ENCODE measurements around the gene ZNF474. TPM values are rescaled to one million over a fixed set of nuclear protein-coding genes. Genes with fewer than 3 reads are reported as not detected.

The ZNF474 gene
- total and polyA plus RNA-seq, 2 of the 8 experiments (the other 6 are each of a cell fraction or from before 2014, with no cell fraction given), result not detected

GRCh38 chr5:122089096-122090013, 40.0 kb upstream of the ZNF474 start (continued):
- no peak for TF ChIP-seq SP2 (IDR thresholded peaks at IDR 0.05; ENCODE audit: low read length)
- TF ChIP-seq SUZ12 (IDR thresholded peaks at IDR 0.05; ENCODE audit: low read length), result no peak
- TF ChIP-seq SIX5 (IDR thresholded peaks at IDR 0.05; ENCODE audit: low read depth, low read length), result no peak
- no peak for TF ChIP-seq POU5F1 (IDR thresholded peaks at IDR 0.05; ENCODE audit: low read depth, low read length)
- no peak for TF ChIP-seq CTCF (IDR thresholded peaks at IDR 0.05; ENCODE audit: control extremely low read depth in 1 of 3, insufficient read depth in 1 of 3, low read depth in 1 of 3, low read length in 3 of 3)
- no peak for TF ChIP-seq ATF3 (IDR thresholded peaks at IDR 0.05; ENCODE audit: insufficient read depth, low read depth, low read length)
- no peak for TF ChIP-seq TBP (IDR thresholded peaks at IDR 0.05; ENCODE audit: low read depth, low read length)
- TF ChIP-seq SP1 (IDR thresholded peaks at IDR 0.05; ENCODE audit: low read depth, low read length), result no peak

Data from H1 (cell line).